Neuronal stem cell (in vitro differentiated cells): ENCODE data around the gene LCTL.
A peak's percentile ranks its signal among the peaks of the same experiment; 100 is the strongest.

Experiments used
- DNase-seq: peaks from one replicate; pipeline ENCODE4 v3.0.0-alpha.2; 2013; ENCODE audit warnings: low spot score
- H2AFZ ChIP-seq: one replicate; pipeline ENCODE4 v1.6.1; 2013; ENCODE audit warnings: mild to moderate bottlenecking, low read length, inconsistent platforms
- H2AK5ac ChIP-seq: 2 replicates; pipeline ENCODE4 v1.6.1; 2013; ENCODE audit warnings: low read depth, mild to moderate bottlenecking, inconsistent platforms, low read length, moderate library complexity, mixed read lengths
- H2BK120ac ChIP-seq: 2 replicates; pipeline ENCODE4 v1.6.1; 2013; ENCODE audit warnings: low read depth, mild to moderate bottlenecking, inconsistent platforms, low read length, moderate library complexity, mixed read lengths
- H2BK12ac ChIP-seq: one replicate; pipeline ENCODE4 v1.6.1; 2013; ENCODE audit warnings: low read length, inconsistent platforms
- H2BK15ac ChIP-seq: 2 replicates; pipeline ENCODE4 v1.6.1; 2013; ENCODE audit warnings: mild to moderate bottlenecking, low read length, inconsistent platforms, mixed read lengths
- H2BK5ac ChIP-seq: one replicate; pipeline ENCODE4 v1.6.1; 2013; ENCODE audit warnings: inconsistent platforms, mild to moderate bottlenecking, low read length, moderate library complexity
- H3K14ac ChIP-seq: one replicate; pipeline ENCODE4 v1.6.1; 2013; ENCODE audit warnings: low read length, inconsistent platforms
- H3K18ac ChIP-seq: 2 replicates; pipeline ENCODE4 v1.6.1; 2013; ENCODE audit warnings: low read length, inconsistent platforms
- H3K23ac ChIP-seq: 2 replicates; pipeline ENCODE4 v1.6.1; 2013; ENCODE audit warnings: low read depth, mild to moderate bottlenecking, mixed read lengths, low read length, inconsistent platforms; ENCODE audit not compliant: poor library complexity
- H3K27ac ChIP-seq: replicated peaks from 3 replicates; pipeline ENCODE4 v1.5.1; 2013; ENCODE audit warnings: low read length, inconsistent platforms
- H3K27me3 ChIP-seq, 3 experiments: 2 replicates each; pipeline ENCODE4 v1.6.1; 2013; ENCODE audit warnings: low read length in 3 of 3, mild to moderate bottlenecking in 2 of 3, inconsistent platforms in 1 of 3, low read depth in 1 of 3, mixed read lengths in 1 of 3, moderate library complexity in 1 of 3; ENCODE audit not compliant: control insufficient read depth in 3 of 3, insufficient read depth in 3 of 3
- H3K36me3 ChIP-seq, 2 donors: replicated peaks in 1 of 2; 2 replicates each; pipeline ENCODE4 v1.6.1; 2013; ENCODE audit warnings: low read length in 2 of 2; ENCODE audit not compliant: control insufficient read depth in 2 of 2, insufficient read depth in 2 of 2
- H3K4ac ChIP-seq: 2 replicates; pipeline ENCODE4 v1.6.1; 2013; ENCODE audit warnings: inconsistent platforms, mild to moderate bottlenecking, low read length, moderate library complexity
- H3K4me1 ChIP-seq, 2 donors: 1 replicate in 1 of 2; 2 replicates in 1 of 2; pipeline ENCODE4 v1.6.1; 2013; ENCODE audit warnings: low read length in 2 of 2, low read depth in 1 of 2; ENCODE audit not compliant: control insufficient read depth in 2 of 2, insufficient read depth in 1 of 2
- H3K4me2 ChIP-seq: one replicate; pipeline ENCODE4 v1.6.1; 2013; ENCODE audit warnings: mild to moderate bottlenecking, low read length, inconsistent platforms; ENCODE audit not compliant: insufficient read depth, poor library complexity, severe bottlenecking
- H3K4me3 ChIP-seq, 2 donors: 2 replicates each; pipeline ENCODE4 v1.5.1; 2013; ENCODE audit warnings: low read length in 2 of 2, mild to moderate bottlenecking in 2 of 2, inconsistent platforms in 1 of 2, moderate library complexity in 1 of 2
- H3K79me1 ChIP-seq: one replicate; pipeline ENCODE4 v1.6.1; 2013; ENCODE audit warnings: low read depth, mild to moderate bottlenecking, inconsistent platforms, low read length, moderate library complexity
- H3K9ac ChIP-seq: one replicate; pipeline ENCODE4 v1.6.1; 2013; ENCODE audit warnings: mild to moderate bottlenecking, low read depth, low read length, inconsistent platforms; ENCODE audit not compliant: poor library complexity
- H3K9me3 ChIP-seq, 2 donors: replicated peaks in 1 of 2; 2 replicates each; pipeline versions ENCODE3 to v1.6.1; 2013; ENCODE audit warnings: low read length in 2 of 2, mild to moderate bottlenecking in 2 of 2, inconsistent platforms in 1 of 2, low read depth in 1 of 2, mixed read lengths in 1 of 2, moderate library complexity in 1 of 2; ENCODE audit not compliant: control insufficient read depth in 2 of 2, insufficient read depth in 1 of 2
- H4K8ac ChIP-seq: one replicate; pipeline ENCODE4 v1.6.1; 2013; ENCODE audit warnings: low read depth, mild to moderate bottlenecking, inconsistent platforms, low read length, moderate library complexity
- H4K91ac ChIP-seq: one replicate; pipeline ENCODE4 v1.6.1; 2013; ENCODE audit warnings: low read length, low read depth, mild to moderate bottlenecking, inconsistent platforms; ENCODE audit not compliant: poor library complexity
- WGBS, 2 donors: extraction: QIAGEN DNeasy Blood & Tissue Kit; methylation state at CpG; one replicate each; pipeline ENCODE4 v1.1.7; 2013; ENCODE audit warnings: missing lambda C conversion rate in 2 of 2, mixed read lengths in 1 of 2; ENCODE audit not compliant: insufficient read length in 2 of 2, insufficient replicate concordance in 1 of 2; ENCODE audit errors: extremely low coverage in 2 of 2; 5-methylcytosine and 5-hydroxymethylcytosine counted together

Gene LCTL

GRCh38 chr15:66588537-66588936 is 22.7 kb upstream of the LCTL start:
- WGBS, 2 donors, result no CpG with 5 or more reads among the region's 5 CpGs
- Histone ChIP-seq H3K4ac (no peak overlapping the region), H3K4me3 (no peak overlapping the region), H3K23ac (no peak overlapping the region), H3K79me1 (no peaks in the 10 kb centered on the region), H3K27ac (no peak overlapping the region), H4K8ac (no peak overlapping the region), H2BK12ac (no peak overlapping the region), H2BK120ac (no peak overlapping the region), H3K9ac (no peak overlapping the region), H3K18ac (peak overlapping the region; percentile 5), H3K27me3 (peaks cover 0 to 25% (median 0%) of the 10 kb centered on the region in 3 experiments), H2AFZ (no peak overlapping the region), H3K14ac (no peak overlapping the region), H2BK5ac (no peak overlapping the region), H3K4me2 (no peak overlapping the region), H4K91ac (no peak overlapping the region), H2BK15ac (no peak overlapping the region), H3K36me3 (no peaks in the 10 kb centered on the region), H2AK5ac (no peak overlapping the region), H3K9me3 (no peaks in the 10 kb centered on the region), H3K4me1 (peaks cover 6% of the 10 kb centered on the region in 2 donors)
- DNase-seq, result no peak

- H4K8ac ChIP-seq, result no peak overlapping the region
- no peak overlapping the region for H3K14ac ChIP-seq
- no peak overlapping the region for H2AFZ ChIP-seq
- no peak overlapping the region for H2AK5ac ChIP-seq
- no peak overlapping the region for H2BK5ac ChIP-seq
- no peak overlapping the region for H3K23ac ChIP-seq
- H3K36me3 ChIP-seq, result no peaks in the 10 kb centered on the region
- H3K4ac ChIP-seq, result no peak overlapping the region
- no peak overlapping the region for H3K4me3 ChIP-seq
- no peak overlapping the region for H3K9ac ChIP-seq
- no CpG with 5 or more reads among the region's 5 CpGs for WGBS, 2 donors
- H3K79me1 ChIP-seq, result no peaks in the 10 kb centered on the region
- DNase-seq, result no peak
- no peaks in the 10 kb centered on the region for H3K9me3 ChIP-seq
- no peak overlapping the region for H3K4me2 ChIP-seq
- H4K91ac ChIP-seq, result no peak overlapping the region
- H3K4me1 ChIP-seq, result peaks cover 6% of the 10 kb centered on the region in 2 donors
- H2BK15ac ChIP-seq, result no peak overlapping the region
- H3K27me3 ChIP-seq, result peaks cover 0 to 21% (median 0%) of the 10 kb centered on the region in 3 experiments
- no peak overlapping the region for H3K27ac ChIP-seq
- no peak overlapping the region for H3K18ac ChIP-seq
- no peak overlapping the region for H2BK12ac ChIP-seq
- no peak overlapping the region for H2BK120ac ChIP-seq
Measured at GRCh38 chr15:66587749-66588148, 22.0 kb upstream of the LCTL start.

GRCh38 chr15:66587020-66587419 is 21.2 kb upstream of the LCTL start:
- no peak overlapping the region for H2BK5ac ChIP-seq
- H2AK5ac ChIP-seq, result no peak overlapping the region
- no peak overlapping the region for H3K4me3 ChIP-seq
- H2BK15ac ChIP-seq, result no peak overlapping the region
- H4K91ac ChIP-seq, result no peak overlapping the region
- H3K4me2 ChIP-seq, result no peak overlapping the region
- no peaks in the 10 kb centered on the region for H3K9me3 ChIP-seq
- no peak overlapping the region for H2BK12ac ChIP-seq
- peaks cover 6% of the 10 kb centered on the region in 2 donors for H3K4me1 ChIP-seq
- no peak overlapping the region for H2BK120ac ChIP-seq
- no peak overlapping the region for H3K4ac ChIP-seq
- H3K36me3 ChIP-seq, result no peaks in the 10 kb centered on the region
- H3K27ac ChIP-seq, result no peak overlapping the region
- H2AFZ ChIP-seq, result no peak overlapping the region
- H3K14ac ChIP-seq, result no peak overlapping the region
- no peak overlapping the region for H3K23ac ChIP-seq
- no peak overlapping the region for H4K8ac ChIP-seq
- peaks cover 0 to 21% (median 0%) of the 10 kb centered on the region in 3 experiments for H3K27me3 ChIP-seq
- H3K79me1 ChIP-seq, result no peaks in the 10 kb centered on the region
- no peak for DNase-seq
- no peak overlapping the region for H3K9ac ChIP-seq
- no peak overlapping the region for H3K18ac ChIP-seq

GRCh38 chr15:66586155-66586976 is 20.6 kb upstream of the LCTL start:
- peak overlapping the region; percentile 68 for H2AFZ ChIP-seq
- H3K9ac ChIP-seq, result no peak overlapping the region
- peaks cover 6% of the 10 kb centered on the region in 2 donors for H3K4me1 ChIP-seq
- H3K9me3 ChIP-seq, result no peaks in the 10 kb centered on the region
- no peak overlapping the region for H4K91ac ChIP-seq
- DNase-seq, result no peak
- no peak overlapping the region for H3K14ac ChIP-seq
- no peak overlapping the region for H3K4ac ChIP-seq
- H2BK12ac ChIP-seq, result peak overlapping the region; percentile 82
- no CpG with 5 or more reads among the region's 17 CpGs for WGBS, 2 donors
- peak overlapping the region; percentile 89 for H4K8ac ChIP-seq
- H2BK120ac ChIP-seq, result no peak overlapping the region
- H3K79me1 ChIP-seq, result no peaks in the 10 kb centered on the region
- no peak overlapping the region for H3K27ac ChIP-seq
- H2BK15ac ChIP-seq, result peak overlapping the region; percentile 52
- no peak overlapping the region for H2BK5ac ChIP-seq
- no peak overlapping the region for H3K4me2 ChIP-seq
- no peak overlapping the region for H2AK5ac ChIP-seq
- no peak overlapping the region for H3K23ac ChIP-seq
- H3K4me3 ChIP-seq, result peak overlapping the region in 1 of 2 donors; percentile 48
- H3K36me3 ChIP-seq, result no peaks in the 10 kb centered on the region
- peak overlapping the region; percentile 85 for H3K18ac ChIP-seq
- peaks cover 0 to 17% (median 0%) of the 10 kb centered on the region in 3 experiments for H3K27me3 ChIP-seq
